ENCODE results near the gene CRNN.

DNA sequence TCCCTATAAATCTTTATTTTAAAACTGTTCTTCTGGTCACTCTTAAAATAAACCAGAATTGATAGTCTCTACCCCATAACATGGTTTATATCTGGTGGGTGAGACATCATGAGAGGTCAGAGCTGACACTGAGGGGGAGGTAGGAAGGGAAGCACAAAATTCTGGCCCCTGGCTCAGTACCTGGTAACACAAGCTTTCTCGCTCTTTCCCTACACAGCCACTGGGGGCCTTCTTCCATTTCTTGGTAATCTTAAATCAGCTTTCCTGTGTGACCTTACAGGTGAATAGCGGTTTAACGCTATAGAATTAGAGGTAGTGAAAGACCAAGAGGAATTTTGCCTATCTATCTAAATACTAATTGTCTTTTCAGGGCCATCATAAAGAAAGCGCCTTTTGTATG, 5.4 kb downstream of the CRNN start:
- TF ChIP-seq POLR2A (IDR thresholded peaks at IDR 0.05), result no peak
- TF ChIP-seq, protein P1, sequence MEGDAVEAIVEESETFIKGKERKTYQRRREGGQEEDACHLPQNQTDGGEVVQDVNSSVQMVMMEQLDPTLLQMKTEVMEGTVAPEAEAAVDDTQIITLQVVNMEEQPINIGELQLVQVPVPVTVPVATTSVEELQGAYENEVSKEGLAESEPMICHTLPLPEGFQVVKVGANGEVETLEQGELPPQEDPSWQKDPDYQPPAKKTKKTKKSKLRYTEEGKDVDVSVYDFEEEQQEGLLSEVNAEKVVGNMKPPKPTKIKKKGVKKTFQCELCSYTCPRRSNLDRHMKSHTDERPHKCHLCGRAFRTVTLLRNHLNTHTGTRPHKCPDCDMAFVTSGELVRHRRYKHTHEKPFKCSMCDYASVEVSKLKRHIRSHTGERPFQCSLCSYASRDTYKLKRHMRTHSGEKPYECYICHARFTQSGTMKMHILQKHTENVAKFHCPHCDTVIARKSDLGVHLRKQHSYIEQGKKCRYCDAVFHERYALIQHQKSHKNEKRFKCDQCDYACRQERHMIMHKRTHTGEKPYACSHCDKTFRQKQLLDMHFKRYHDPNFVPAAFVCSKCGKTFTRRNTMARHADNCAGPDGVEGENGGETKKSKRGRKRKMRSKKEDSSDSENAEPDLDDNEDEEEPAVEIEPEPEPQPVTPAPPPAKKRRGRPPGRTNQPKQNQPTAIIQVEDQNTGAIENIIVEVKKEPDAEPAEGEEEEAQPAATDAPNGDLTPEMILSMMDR (IDR thresholded peaks at IDR 0.05), result no peak
- TF ChIP-seq POLR2AphosphoS5 (IDR thresholded peaks at IDR 0.05), result no peak
- TF ChIP-seq EP300 (IDR thresholded peaks at IDR 0.05), result no peak
